Sciatic nerve (tissue), 2 donors: ENCODE results near the gene ADSL. TPM values are rescaled to one million over a fixed set of nuclear protein-coding genes. Genes with fewer than 3 reads are reported as not detected.
A peak's percentile ranks its signal among the peaks of the same experiment; 100 is the strongest.

Experiments
- ATAC-seq: fragments of 200-7000 bp; cut with Tn5 transposase; one replicate; pipeline ENCODE4 v1.9.1; 2020; ENCODE audit warnings: mild to moderate bottlenecking, moderate library complexity
- DNase-seq: peaks from one replicate; pipeline ENCODE4 v3.0.0-alpha.2; 2020; ENCODE audit warnings: low spot score
- intact Hi-C: fragments of 100-400 bp; cut with DNase I; formaldehyde crosslinking; loops from one replicate; pipeline ENCODE4 v1.14.2; 2022
- total RNA-seq: library from RNA; stranded (reverse); fragmentation: NEBNext Ultra II Directional; extraction: Animal tissue kit (Norgen Biotek cat#: 25700); gene quantifications from one replicate; pipeline ENCODE4 v1.2.1, GENCODE V29; 2021
- donor health status: DM: no; HTN: no; CAD: no.
- donor health status: DM: no; HTN: no; CAD: no.

Gene ADSL
- total RNA-seq, 1 donor from 2014 or later, result 32.8 TPM

GRCh38 chr22:40410272-40410671 lies 64.0 kb downstream of the ADSL start:
- DNase-seq (peak; percentile 53), ATAC-seq (no peak)
- intact Hi-C loops, result no loop called here

GRCh38 chr22:40410731-40411505 lies 64.6 kb downstream of the ADSL start:
- intact Hi-C loops, result no loop called here
- DNase-seq (peak; percentile 47), ATAC-seq (no peak)

- ATAC-seq, result no peak
- DNase-seq, result peak; percentile 56
- intact Hi-C loops, result no loop called here
Observed at GRCh38 chr22:40411506-40411861, 65.2 kb downstream of the ADSL start.

- ATAC-seq, result no peak
- no peak for DNase-seq
- intact Hi-C loops, result no loop called here
Observed at GRCh38 chr22:40412441-40412840, 66.1 kb downstream of the ADSL start.

- ATAC-seq (no peak), DNase-seq (no peak)
- intact Hi-C loops, result no loop called here
Observed at GRCh38 chr22:40413873-40414272, 67.6 kb downstream of the ADSL start.

GRCh38 chr22:40414311-40414710 lies 68.0 kb downstream of the ADSL start:
- no peak for ATAC-seq
- intact Hi-C loops, result no loop called here

GRCh38 chr22:40414838-40415505 lies 68.7 kb downstream of the ADSL start:
- ATAC-seq (no peak), DNase-seq (no peak)
- intact Hi-C loops, result no loop called here

More at GRCh38 chr22:40414311-40414710, 68.0 kb downstream of the ADSL start:
- no peak for DNase-seq

- intact Hi-C loops, result no loop called here
- DNase-seq, result no peak
- peak; percentile 23 for ATAC-seq
Observed at GRCh38 chr22:40415531-40416266, 69.4 kb downstream of the ADSL start.

- intact Hi-C loops, result no loop called here
Observed at GRCh38 chr22:40416267-40416570, 69.9 kb downstream of the ADSL start.

GRCh38 chr22:40416636-40417035 lies 70.3 kb downstream of the ADSL start:
- ATAC-seq (no peak), DNase-seq (no peak)
- intact Hi-C loops, result no loop called here

More at GRCh38 chr22:40416267-40416570, 69.9 kb downstream of the ADSL start:
- DNase-seq (no peak), ATAC-seq (no peak)

GRCh38 chr22:40417041-40417440 lies 70.7 kb downstream of the ADSL start:
- intact Hi-C loops, result no loop called here
- no peak for DNase-seq
- ATAC-seq, result no peak

- no peak for DNase-seq
- ATAC-seq, result no peak
- intact Hi-C loops, result no loop called here
Observed at GRCh38 chr22:40417881-40418280, 71.6 kb downstream of the ADSL start.

GRCh38 chr22:40418366-40419201 lies 72.3 kb downstream of the ADSL start:
- intact Hi-C loops, result no loop called here
- no peak for ATAC-seq
- DNase-seq, result no peak

GRCh38 chr22:40419718-40420117 lies 73.4 kb downstream of the ADSL start:
- ATAC-seq (no peak), DNase-seq (no peak)
- intact Hi-C loops, result no loop called here

- ATAC-seq (no peak), DNase-seq (no peak)
- intact Hi-C loops, result no loop called here
Observed at GRCh38 chr22:40420341-40421081, 74.2 kb downstream of the ADSL start.

GRCh38 chr22:40421082-40421350 lies 74.7 kb downstream of the ADSL start:
- ATAC-seq (no peak), DNase-seq (no peak)
- intact Hi-C loops, result no loop called here

GRCh38 chr22:40421941-40422340 lies 75.6 kb downstream of the ADSL start:
- ATAC-seq (no peak), DNase-seq (no peak)
- intact Hi-C loops, result no loop called here

- DNase-seq (no peak), ATAC-seq (no peak)
- intact Hi-C loops, result no loop called here
Observed at GRCh38 chr22:40422558-40423309, 76.4 kb downstream of the ADSL start.
